GM19193 (cell line): ENCODE results near the gene ADAM12.

Source experiments
- POLR2A ChIP-seq: IDR thresholded peaks from 4 replicates; pipeline ENCODE4 v1.6.1; 2011; ENCODE audit not compliant: insufficient read depth, insufficient read length; ENCODE audit errors: extremely low read depth

The ADAM12 gene

DNA sequence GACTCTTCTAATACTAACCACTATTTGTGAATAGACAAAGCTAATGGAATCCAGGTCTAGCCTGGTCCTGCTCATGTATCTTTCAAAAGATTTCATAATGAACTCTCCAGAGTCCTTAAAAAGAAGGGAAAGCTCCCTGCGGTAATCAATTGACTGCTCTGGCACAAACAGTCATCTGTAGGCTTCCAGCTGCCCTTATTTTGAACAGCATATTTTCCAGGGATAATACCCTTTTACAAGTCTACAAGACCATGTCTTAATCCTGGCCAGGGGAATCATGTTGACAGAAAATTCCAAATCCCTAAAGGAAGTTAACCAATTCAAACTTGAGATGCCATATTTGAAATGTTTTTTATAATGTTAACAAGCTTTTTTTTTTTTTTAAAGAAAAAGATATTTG is 34.6 kb downstream of the ADAM12 start:
- TF ChIP-seq POLR2A, result no peak

DNA sequence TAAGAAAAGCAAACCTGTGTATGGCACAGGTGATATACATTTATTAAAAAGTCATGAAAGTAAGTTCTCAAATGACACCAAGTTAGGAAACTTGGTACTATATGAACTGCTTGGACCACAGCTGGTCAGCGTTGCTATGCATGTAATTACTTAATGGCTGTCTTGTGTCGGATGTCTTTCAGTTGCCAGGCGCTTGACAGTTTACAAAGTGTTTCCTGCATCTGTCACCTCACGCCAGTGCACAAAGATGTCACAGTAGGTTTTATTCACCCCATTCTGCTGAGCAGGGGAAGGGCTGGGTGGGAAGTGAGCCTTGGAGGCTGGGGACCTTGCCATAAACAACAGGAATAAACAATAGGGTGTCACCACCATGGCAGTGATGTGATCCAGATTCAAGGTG is 35.8 kb downstream of the ADAM12 start:
- TF ChIP-seq POLR2A, result no peak

- TF ChIP-seq POLR2A, result no peak
These were observed 37.3 kb downstream of the ADAM12 start for GRCh38 chr10:126351021-126351420.

DNA sequence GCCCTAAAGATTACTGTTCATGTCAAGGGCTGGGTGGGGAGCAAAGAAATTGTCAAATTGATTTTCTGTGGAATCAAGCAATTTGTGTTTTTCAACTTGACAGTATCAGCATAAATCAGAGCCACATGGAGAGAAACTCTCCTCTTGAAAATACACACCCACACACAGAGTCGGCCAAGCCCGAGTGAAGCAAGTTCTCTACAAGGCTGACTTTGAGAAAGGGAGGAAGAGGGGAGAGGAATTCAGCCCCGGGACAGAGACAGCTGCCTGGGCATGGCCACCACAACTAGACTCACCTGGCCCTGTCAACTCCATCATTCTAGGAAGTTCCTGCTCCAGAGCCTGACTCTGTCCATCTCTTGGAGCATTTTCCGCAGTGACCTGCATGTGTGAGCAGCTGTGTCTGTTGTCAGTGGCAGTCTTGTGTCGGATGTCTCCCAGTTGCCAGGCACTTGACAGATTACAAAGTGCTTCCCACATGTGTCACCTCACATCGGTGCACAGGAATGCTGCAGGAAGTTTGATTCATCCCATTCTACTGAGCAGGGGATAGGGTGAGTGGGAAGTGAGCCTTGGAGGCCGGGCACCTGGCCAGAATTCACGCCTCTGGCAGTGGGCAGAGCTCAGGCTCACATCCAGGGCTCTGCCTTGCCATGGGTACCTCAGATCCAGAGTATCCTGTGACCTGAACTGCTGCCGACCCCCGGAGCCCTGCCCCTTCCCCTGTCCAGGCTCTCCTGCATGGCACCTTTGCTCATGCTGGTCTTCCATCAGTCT is 37.9 kb downstream of the ADAM12 start:
- TF ChIP-seq POLR2A, result no peak

- TF ChIP-seq POLR2A, result no peak
These were observed 38.6 kb downstream of the ADAM12 start for GRCh38 chr10:126349676-126350075.

DNA sequence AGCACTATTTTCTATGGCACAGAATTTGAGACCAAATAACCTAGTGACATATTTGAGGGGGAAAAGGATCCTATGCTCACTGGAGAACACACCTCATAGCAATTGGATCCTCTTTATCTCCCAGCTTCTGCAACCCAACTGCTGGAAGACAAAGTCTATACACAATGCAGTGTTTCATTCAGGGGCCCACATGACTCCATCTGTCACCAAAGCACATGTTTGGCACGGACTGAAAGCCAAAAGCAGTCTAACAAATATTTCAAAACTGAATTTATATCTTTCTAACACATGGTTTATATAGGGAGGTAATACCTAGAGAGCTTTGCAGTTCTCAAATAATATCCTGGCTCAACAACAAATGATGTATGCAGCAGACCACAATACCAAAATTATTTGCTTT is 39.2 kb downstream of the ADAM12 start:
- TF ChIP-seq POLR2A, result no peak

- no peak for TF ChIP-seq POLR2A
These were observed 45.6 kb downstream of the ADAM12 start for GRCh38 chr10:126342680-126343079.

DNA sequence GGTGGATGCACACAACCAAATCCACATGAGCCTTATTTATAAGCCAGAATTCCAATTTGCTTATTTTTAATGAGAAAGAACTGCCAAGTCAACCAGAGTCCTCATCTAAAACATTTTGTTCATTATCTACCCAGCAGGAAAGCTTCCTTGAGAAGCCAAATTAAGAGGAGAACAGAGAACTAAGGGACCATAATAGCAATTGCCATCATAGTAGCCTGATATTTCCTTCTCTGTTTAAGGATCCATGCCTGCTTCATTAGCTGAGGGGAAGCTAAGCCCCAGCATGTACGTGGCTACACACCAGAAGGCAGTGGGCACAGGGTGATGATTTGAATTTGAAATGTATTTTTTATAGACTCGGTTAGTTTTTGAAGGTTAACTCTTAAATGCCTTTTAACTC is 46.8 kb downstream of the ADAM12 start:
- no peak for TF ChIP-seq POLR2A

- TF ChIP-seq POLR2A, result no peak
These were observed 50.9 kb downstream of the ADAM12 start for GRCh38 chr10:126337251-126337810.

DNA sequence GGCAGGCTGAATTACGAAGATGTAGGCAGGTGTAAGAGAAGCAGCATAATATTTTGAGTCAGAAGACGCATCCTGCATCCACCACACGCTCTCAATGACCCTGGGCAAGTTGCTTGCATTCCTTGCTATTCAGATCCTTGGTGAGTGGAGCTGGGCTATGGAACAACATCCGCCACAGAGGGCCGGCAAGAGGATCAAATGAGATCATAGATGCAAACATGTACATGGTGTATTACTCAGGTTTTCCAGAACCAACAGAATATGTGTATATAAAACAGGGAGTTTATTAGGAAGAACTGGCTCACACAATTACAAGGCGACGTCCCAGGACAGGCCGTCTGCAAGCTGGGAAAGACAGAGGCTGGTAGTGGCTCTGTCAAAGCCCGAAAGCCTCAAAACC is 51.5 kb downstream of the ADAM12 start:
- TF ChIP-seq POLR2A, result no peak

DNA sequence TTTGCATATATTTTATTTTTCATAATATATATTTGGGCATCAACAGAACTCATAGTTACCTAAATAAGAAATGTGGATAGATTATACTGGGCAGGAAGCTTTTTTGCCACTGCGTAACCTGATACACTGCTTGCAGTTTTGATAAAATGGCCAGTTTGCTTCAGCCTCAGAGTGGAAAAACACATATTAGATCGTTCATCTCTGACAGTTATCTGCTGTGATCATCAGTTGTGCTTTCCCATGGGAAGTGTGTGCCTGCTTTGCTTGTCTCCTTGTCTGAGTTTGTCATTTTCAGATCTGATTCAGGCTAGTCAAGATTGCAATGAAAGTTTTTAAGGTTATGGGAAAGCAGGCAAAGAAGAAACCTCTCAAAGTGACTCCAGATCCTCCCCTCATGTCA is 54.0 kb downstream of the ADAM12 start:
- no peak for TF ChIP-seq POLR2A

GRCh38 chr10:126332576-126332975 is 55.7 kb downstream of the ADAM12 start:
- TF ChIP-seq POLR2A, result no peak

- no peak for TF ChIP-seq POLR2A
These were observed 57.2 kb downstream of the ADAM12 start for GRCh38 chr10:126331101-126331500.

GRCh38 chr10:126324826-126325225 is 63.5 kb downstream of the ADAM12 start:
- no peak for TF ChIP-seq POLR2A

DNA sequence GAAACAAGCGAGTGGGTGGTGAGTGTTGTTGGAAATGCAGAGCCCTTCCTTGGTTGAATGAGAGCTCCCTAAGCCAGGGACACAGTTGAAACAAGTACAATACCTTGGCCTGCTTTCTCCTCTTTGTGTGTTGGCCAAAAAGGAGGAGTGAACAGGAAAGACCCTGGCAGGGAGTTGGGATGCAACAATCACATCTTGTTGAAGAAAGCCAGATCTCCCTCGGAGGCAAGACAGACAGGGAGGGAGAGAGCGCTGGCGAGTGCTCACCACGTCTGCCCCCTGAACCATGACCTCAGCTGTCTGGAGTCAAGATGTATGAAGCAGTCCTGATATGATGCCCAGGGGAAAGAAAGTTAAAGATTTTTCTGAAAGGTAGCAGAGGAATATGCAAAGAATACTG is 66.8 kb downstream of the ADAM12 start:
- TF ChIP-seq POLR2A, result no peak

- no peak for TF ChIP-seq POLR2A
These were observed 70.5 kb downstream of the ADAM12 start for GRCh38 chr10:126317751-126318150.
